OCI-LY7 (cell line): ENCODE measurements around the gene PALD1. TPM values are rescaled to one million over a fixed set of nuclear protein-coding genes. Genes with fewer than 3 reads are reported as not detected.

Experiments used
- BruUV-seq: library from RNA; stranded (reverse); fragments of 400-500 nt; replicated peaks from 2 replicates; lab custom pipeline; 2021; lab: Mats Ljungman, UMichigan
- CTCF ChIA-PET: fragments of 300-600 bp; sonication (Branson Sonifier 250); formaldehyde crosslinking; loops from one replicate; lab custom pipeline; 2022; ENCODE audit warnings: antibody characterized with exemption; ENCODE audit not compliant: unreplicated experiment; lab: Charles Lee
- POLR2A ChIA-PET: fragments of 300-600 bp; sonication (Branson Sonifier 250); formaldehyde crosslinking; loops from one replicate; lab custom pipeline; 2022; ENCODE audit warnings: antibody characterized with exemption; lab: Charles Lee
- DNase-seq: peaks from one replicate; pipeline ENCODE4 v3.0.0-alpha.2; 2015; ENCODE audit warnings: low spot score
- H2AFZ ChIP-seq: fragments of 200-600 bp; sonication (generic), shearing (Covaris generic); 2 replicates; pipeline ENCODE4 v1.6.1; 2014; ENCODE audit warnings: mild to moderate bottlenecking, antibody characterized with exemption, low read length, moderate library complexity
- H3K27ac ChIP-seq: fragments of 200-600 bp; sonication (generic); 2 replicates; pipeline ENCODE4 v1.5.1; 2014; ENCODE audit warnings: mixed run types, low read depth, mild to moderate bottlenecking, moderate library complexity, low read length, inconsistent platforms; ENCODE audit not compliant: poor library complexity, severe bottlenecking
- H3K36me3 ChIP-seq: fragments of 200-600 bp; sonication (generic); 2 replicates; pipeline ENCODE4 v1.6.1; 2014; ENCODE audit warnings: mild to moderate bottlenecking, antibody characterized with exemption, low read length, moderate library complexity, mixed read lengths; ENCODE audit not compliant: insufficient read depth
- H3K4me1 ChIP-seq: fragments of 200-600 bp; sonication (generic); 2 replicates; pipeline ENCODE4 v1.5.1; 2014; ENCODE audit warnings: mild to moderate bottlenecking, low read length; ENCODE audit not compliant: insufficient read depth, poor library complexity, severe bottlenecking
- H3K4me2 ChIP-seq: fragments of 200-600 bp; sonication (generic); 2 replicates; pipeline ENCODE4 v1.6.1; 2014; ENCODE audit warnings: mild to moderate bottlenecking, low read length
- H3K4me3 ChIP-seq: fragments of 200-600 bp; sonication (generic); 2 replicates; pipeline ENCODE4 v1.5.1; 2014; ENCODE audit warnings: mild to moderate bottlenecking, low read depth, low read length; ENCODE audit not compliant: poor library complexity, severe bottlenecking
- H3K79me2 ChIP-seq: fragments of 200-600 bp; sonication (generic); 2 replicates; pipeline ENCODE4 v1.6.1; 2016; ENCODE audit warnings: low read depth, mild to moderate bottlenecking, low read length, moderate library complexity, mixed read lengths; ENCODE audit not compliant: insufficient read depth
- H3K9me2 ChIP-seq: fragments of 200-600 bp; sonication (generic); 2 replicates; pipeline ENCODE4 v1.6.1; 2016; ENCODE audit warnings: mild to moderate bottlenecking, low read length, mixed read lengths; ENCODE audit not compliant: insufficient read depth
- H3K9me3 ChIP-seq: fragments of 200-600 bp; sonication (generic); 2 replicates; pipeline ENCODE4 v1.6.1; 2014; ENCODE audit warnings: mild to moderate bottlenecking, mixed run types, low read length, mixed read lengths
- H4K20me1 ChIP-seq: fragments of 200-600 bp; sonication (generic); 2 replicates; pipeline ENCODE4 v1.6.1; 2014; ENCODE audit warnings: mild to moderate bottlenecking, antibody characterized with exemption, low read length, moderate library complexity, mixed read lengths; ENCODE audit not compliant: insufficient read depth
- EZH2phosphoT487 ChIP-seq: fragments of 200-600 bp; sonication (generic); IDR thresholded peaks from 2 replicates; pipeline ENCODE4 v1.6.1; 2018; ENCODE audit warnings: low read depth, borderline replicate concordance, mild to moderate bottlenecking, mixed run types, antibody characterized with exemption, low read length, moderate library complexity, mixed read lengths
- intact Hi-C: fragments of 100-400 bp; cut with micrococcal nuclease; formaldehyde crosslinking; loops from one replicate; pipeline ENCODE4 v1.10.0; 2022; ENCODE audit not compliant: unreplicated experiment
- total RNA-seq, 2 experiments: library from RNA; depleted of rRNA in 1 of 2; stranded (reverse); fragments of >200 nt in 1 of 2; shearing (Covaris generic) in 1 of 2; gene quantifications; 2 replicates each; pipeline ENCODE4 v1.2.3, GENCODE V29; 2014 to 2022
- TF ChIP-seq, protein P1 (sequence below): fragments of 200-600 bp; sonication (generic); conservative IDR thresholded peaks from 2 replicates; pipeline ENCODE4 v1.5.1; 2014; ENCODE audit warnings: mild to moderate bottlenecking, antibody characterized with exemption, low read length, moderate library complexity, mixed read lengths

PALD1 gene
- total RNA-seq, 2 experiments from 2014 or later, result 52.7 to 66.7 TPM

DNA sequence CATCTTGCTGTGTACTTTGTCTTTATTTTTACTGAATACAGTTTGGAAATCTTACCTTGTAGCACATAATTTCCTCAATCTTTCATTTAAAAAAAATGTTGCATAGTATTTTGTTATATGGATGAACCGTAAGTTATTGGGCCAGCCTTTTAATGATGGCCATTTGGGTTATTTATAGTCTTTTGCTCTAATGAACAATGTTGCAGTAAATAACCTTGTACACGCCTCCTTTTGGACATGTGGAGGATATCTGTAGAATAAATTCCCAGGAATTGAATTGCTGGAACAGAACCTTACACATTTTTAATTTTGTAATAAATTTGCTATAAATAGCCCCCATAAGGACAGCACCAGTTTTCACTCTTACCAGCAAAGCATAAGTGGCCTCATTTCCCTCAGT, 136.6 kb downstream of the PALD1 start:
- Histone ChIP-seq H3K4me3 (no peak overlapping the region), H3K9me2 (no peaks in the 10 kb centered on the region), H3K36me3 (no peaks in the 10 kb centered on the region), H3K4me2 (no peak overlapping the region), H3K9me3 (peaks cover 5% of the 10 kb centered on the region; the same call in 1 of the 2 replicates), H3K79me2 (no peaks in the 10 kb centered on the region), H4K20me1 (no peaks in the 10 kb centered on the region), H3K4me1 (no peaks in the 10 kb centered on the region), H3K27ac (no peak overlapping the region), H2AFZ (no peak overlapping the region)
- no peak for TF ChIP-seq EZH2phosphoT487
- TF ChIP-seq, protein P1, sequence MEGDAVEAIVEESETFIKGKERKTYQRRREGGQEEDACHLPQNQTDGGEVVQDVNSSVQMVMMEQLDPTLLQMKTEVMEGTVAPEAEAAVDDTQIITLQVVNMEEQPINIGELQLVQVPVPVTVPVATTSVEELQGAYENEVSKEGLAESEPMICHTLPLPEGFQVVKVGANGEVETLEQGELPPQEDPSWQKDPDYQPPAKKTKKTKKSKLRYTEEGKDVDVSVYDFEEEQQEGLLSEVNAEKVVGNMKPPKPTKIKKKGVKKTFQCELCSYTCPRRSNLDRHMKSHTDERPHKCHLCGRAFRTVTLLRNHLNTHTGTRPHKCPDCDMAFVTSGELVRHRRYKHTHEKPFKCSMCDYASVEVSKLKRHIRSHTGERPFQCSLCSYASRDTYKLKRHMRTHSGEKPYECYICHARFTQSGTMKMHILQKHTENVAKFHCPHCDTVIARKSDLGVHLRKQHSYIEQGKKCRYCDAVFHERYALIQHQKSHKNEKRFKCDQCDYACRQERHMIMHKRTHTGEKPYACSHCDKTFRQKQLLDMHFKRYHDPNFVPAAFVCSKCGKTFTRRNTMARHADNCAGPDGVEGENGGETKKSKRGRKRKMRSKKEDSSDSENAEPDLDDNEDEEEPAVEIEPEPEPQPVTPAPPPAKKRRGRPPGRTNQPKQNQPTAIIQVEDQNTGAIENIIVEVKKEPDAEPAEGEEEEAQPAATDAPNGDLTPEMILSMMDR, result no peak
- no peak for DNase-seq
- ChIA-PET POLR2A (no interaction called here), CTCF (no interaction called here)
- no TSS peak for BruUV-seq
- intact Hi-C loops, result no loop called here

DNA sequence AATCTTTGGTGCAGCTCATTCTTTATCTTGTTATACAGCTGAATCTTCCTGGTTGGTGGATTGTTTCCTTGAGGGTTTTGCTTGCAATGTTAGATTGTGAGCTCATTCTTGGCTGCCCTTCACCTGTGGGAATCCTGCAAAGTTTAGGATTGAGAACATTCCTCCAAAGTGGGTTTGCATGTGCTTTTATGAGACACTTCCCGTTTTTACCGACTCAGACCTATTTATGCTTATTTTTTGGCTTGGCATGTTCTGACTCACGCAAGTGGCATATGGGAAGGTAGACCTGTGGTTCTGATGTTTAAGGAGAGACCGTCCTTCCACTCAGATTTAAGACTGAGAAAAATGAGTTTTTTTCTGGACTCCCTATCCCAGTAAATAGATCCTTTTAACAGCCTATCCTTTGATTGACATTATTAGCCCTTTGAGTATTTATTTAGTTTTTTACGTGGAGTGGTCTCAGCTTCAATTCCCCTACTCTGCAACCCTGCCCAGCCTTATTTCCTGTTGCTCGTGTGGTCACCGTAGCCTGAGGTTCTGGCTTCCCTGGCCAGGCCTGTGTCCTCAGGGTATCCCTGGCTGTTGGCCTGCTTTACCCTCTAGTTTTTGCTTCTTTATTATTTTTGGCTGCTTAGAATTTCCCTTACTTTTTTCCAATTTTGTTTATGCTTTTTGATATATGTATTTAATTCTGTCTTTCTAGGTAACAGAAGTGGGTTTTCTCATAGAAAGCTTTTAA, 137.4 kb downstream of the PALD1 start:
- POLR2A ChIA-PET, result no interaction called here
- CTCF ChIA-PET, result no interaction called here
- H3K9me3 ChIP-seq, result peaks cover 10% of the 10 kb centered on the region; the same call in 1 of the 2 replicates
- no peak overlapping the region for H2AFZ ChIP-seq
- no peaks in the 10 kb centered on the region for H3K4me1 ChIP-seq
- no peaks in the 10 kb centered on the region for H3K9me2 ChIP-seq
- H3K79me2 ChIP-seq, result no peaks in the 10 kb centered on the region
- no TSS peak for BruUV-seq
- H3K4me3 ChIP-seq, result no peak overlapping the region
- TF ChIP-seq, protein P1, result no peak
- no peak for TF ChIP-seq EZH2phosphoT487
- no peaks in the 10 kb centered on the region for H4K20me1 ChIP-seq
- DNase-seq, result no peak
- H3K36me3 ChIP-seq, result no peaks in the 10 kb centered on the region
- no peak overlapping the region for H3K27ac ChIP-seq
- H3K4me2 ChIP-seq, result no peak overlapping the region
- intact Hi-C loops, result no loop called here

DNA sequence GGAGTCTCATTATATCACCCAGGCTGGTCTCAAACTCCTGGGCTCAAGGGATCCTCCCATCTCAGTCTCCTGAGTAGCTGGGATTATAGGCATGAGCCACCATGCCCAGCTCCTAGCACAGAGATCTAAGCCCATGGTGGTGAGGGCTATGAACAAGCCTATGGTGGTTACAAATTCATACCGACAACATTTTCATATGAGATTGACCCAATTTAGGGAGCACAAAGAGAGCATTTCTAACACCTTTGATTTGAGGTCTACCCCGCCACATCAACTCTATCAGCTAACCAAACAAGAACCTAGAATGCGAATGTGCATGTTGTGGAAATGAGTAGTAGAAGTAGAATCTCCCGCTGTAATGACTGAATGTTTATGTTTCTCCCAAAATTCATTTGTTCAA, 138.2 kb downstream of the PALD1 start:
- DNase-seq, result no peak
- Histone ChIP-seq H3K4me2 (no peak overlapping the region), H3K27ac (no peak overlapping the region), H3K4me1 (no peaks in the 10 kb centered on the region), H4K20me1 (no peaks in the 10 kb centered on the region), H3K9me2 (no peaks in the 10 kb centered on the region), H3K4me3 (no peak overlapping the region), H3K36me3 (no peaks in the 10 kb centered on the region), H3K79me2 (no peaks in the 10 kb centered on the region), H2AFZ (no peak overlapping the region), H3K9me3 (peaks cover 10% of the 10 kb centered on the region; the same call in 1 of the 2 replicates)
- CTCF ChIA-PET, result no interaction called here
- intact Hi-C loops, result no loop called here
- POLR2A ChIA-PET, result no interaction called here
- no TSS peak for BruUV-seq
- TF ChIP-seq EZH2phosphoT487, result no peak
- TF ChIP-seq, protein P1, result no peak
